Lower leg skin (tissue), 4 donors: ENCODE measurements around the gene KBTBD4. TPM values are rescaled to one million over a fixed set of nuclear protein-coding genes. Genes with fewer than 3 reads are reported as not detected.
"Not testable (repeated sequence)": the region's sequence is repeated elsewhere in the genome, so short reads cannot be mapped to it uniquely, and the experiment has no call there.

Experiments
- DNase-seq, 2 donors: peaks; one replicate each; pipeline ENCODE4 v3.0.0-alpha.2; 2019; ENCODE audit warnings: low spot score in 2 of 2
- H3K4me3 ChIP-seq: fragments of 200-600 bp; sonication (generic); 2 replicates; pipeline ENCODE4 v1.5.1; 2017; ENCODE audit warnings: mild to moderate bottlenecking, low read depth; ENCODE audit not compliant: poor library complexity, severe bottlenecking
- POLR2A ChIP-seq, 2 donors: fragments of 450-650 bp; IDR thresholded peaks; one replicate each; pipeline ENCODE4 v1.6.1; 2016 to 2017; ENCODE audit warnings: antibody characterized with exemption in 2 of 2, mild to moderate bottlenecking in 1 of 2, moderate library complexity in 1 of 2
- WGBS, 2 donors: methylation state at CpG; one replicate each; pipeline ENCODE4 v1.1.5; 2018; 5-methylcytosine and 5-hydroxymethylcytosine counted together
- intact Hi-C: fragments of 100-400 bp; cut with DNase I; formaldehyde crosslinking; loops from one replicate; pipeline ENCODE4 v1.15.0; 2023; ENCODE audit warnings: low total_unique reads
- total RNA-seq, 4 donors: library from RNA; depleted of rRNA; stranded (reverse); fragments of >200 nt; gene quantifications; one replicate each; pipeline ENCODE4 v1.1.0, GENCODE V29; 2016
- TF ChIP-seq, protein P1 (sequence below), 3 donors: fragments of 450-650 bp; IDR thresholded peaks; one replicate each; pipeline ENCODE4 v1.5.1; 2016; ENCODE audit warnings: antibody characterized with exemption in 3 of 3, mild to moderate bottlenecking in 3 of 3, moderate library complexity in 2 of 3

KBTBD4 gene
- total RNA-seq, 4 donors from 2014 or later = 19.4 to 28.6 (median 24.9) TPM

DNA sequence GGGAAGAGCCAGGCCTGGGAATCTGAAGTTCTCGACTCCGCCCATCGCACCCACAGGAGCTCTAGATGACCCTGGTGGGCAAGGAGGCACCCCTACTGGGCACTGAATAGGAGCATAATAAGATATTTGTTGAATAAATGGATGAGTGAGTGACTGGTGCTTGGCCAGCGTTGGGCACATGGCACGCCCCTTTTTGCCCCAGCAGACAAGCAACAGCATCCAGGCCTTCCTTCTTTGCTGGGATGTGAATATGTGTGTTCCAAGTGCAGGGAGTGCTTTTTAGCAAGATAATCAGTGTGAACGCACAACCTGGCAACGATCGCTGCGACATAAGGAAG, 25.4 kb downstream of the KBTBD4 start:
- H3K4me3 ChIP-seq = peak overlapping the region; percentile 10
- TF ChIP-seq, protein P1, sequence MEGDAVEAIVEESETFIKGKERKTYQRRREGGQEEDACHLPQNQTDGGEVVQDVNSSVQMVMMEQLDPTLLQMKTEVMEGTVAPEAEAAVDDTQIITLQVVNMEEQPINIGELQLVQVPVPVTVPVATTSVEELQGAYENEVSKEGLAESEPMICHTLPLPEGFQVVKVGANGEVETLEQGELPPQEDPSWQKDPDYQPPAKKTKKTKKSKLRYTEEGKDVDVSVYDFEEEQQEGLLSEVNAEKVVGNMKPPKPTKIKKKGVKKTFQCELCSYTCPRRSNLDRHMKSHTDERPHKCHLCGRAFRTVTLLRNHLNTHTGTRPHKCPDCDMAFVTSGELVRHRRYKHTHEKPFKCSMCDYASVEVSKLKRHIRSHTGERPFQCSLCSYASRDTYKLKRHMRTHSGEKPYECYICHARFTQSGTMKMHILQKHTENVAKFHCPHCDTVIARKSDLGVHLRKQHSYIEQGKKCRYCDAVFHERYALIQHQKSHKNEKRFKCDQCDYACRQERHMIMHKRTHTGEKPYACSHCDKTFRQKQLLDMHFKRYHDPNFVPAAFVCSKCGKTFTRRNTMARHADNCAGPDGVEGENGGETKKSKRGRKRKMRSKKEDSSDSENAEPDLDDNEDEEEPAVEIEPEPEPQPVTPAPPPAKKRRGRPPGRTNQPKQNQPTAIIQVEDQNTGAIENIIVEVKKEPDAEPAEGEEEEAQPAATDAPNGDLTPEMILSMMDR (IDR thresholded peaks at IDR 0.05) = no peak
- TF ChIP-seq POLR2A (IDR thresholded peaks at IDR 0.05) = no peak
- intact Hi-C loops = no loop called here
- 7 to 8% methylated on average over 9 of the region's 9 CpGs for WGBS, 2 donors
- DNase-seq = no peak

DNA sequence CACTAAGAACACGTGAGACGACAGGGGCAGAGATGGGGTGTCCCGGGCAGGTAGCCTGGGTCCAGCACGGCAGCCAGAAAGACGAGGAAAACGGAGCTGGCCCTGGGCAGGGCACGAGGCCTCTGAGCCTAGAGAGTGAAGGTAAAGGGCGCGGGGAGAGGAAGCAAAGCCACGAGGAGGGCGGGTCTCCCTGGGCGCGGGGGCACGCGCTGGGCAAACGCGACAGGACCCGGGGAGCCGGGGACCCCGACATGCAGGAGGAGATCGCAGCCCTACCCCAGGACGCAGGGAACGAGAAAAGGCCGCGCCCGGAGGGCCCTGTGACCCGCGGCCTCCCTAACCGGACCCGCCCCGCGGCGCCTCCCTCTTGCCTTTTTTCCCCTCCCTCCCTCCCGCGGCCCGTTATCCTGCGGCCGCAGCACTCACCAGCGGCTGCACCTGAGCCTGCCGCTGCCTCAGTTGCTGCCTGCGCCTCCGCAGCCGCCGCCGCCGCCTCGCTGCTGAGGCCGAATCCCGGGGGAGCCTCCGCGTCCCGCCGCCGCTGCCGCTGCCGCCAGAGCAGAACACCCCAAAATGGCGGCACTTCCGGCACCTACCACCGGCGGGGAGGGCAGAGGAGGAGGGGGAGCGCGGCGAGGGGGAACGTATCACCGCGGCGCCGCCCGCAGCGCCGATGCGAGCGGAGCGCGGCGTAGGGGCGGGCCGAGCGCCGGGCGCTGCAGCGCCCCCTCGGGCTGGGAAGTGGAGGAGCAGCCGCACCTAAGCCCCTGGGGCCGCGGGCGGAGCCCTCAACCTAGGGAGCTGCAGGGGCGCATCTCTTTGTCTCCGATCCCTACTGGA, 26.0 kb downstream of the KBTBD4 start, which contains the start of gene CELF1:
CELF1 (minus strand) TSS at position 567 of the 840 bp plus-strand sequence. CDS start 53,609 bp downstream, outside the sequence.
- DNase-seq = peak; percentile 86 to 98
- 1% methylated on average over 39 to 76 of the region's 89 CpGs for WGBS, 2 donors
- peak within 1 kb of the TSS; percentile 72 for H3K4me3 ChIP-seq
- intact Hi-C loops = no loop called here
- TF ChIP-seq POLR2A (IDR thresholded peaks at IDR 0.05) = no peak
- TF ChIP-seq, protein P1 (IDR thresholded peaks at IDR 0.05) = peak in 1 of 3 donors; percentile 50

DNA sequence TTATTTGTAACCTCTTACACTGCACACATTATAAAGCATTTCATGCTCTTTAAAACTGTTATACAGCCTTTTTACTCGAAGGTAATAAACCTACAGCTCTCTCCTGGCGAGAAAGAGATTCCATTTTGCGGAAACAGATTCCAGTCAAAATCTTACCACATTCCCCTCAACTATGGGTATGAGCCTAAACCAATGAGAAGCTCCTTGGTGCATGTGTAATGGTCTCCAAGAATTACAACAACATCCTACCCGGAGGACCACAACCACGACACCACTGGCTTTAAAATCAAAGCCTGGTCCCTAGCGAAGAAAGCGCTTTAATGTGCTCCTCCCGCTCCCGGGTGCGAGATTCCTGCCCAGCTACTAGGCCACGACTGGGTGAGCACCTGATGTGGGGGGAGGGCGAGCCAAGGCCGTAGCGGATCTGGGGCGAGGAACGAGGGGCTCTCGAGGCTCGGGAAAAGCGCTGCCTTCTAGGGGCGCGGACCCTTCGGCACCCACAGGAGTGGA, 26.7 kb downstream of the KBTBD4 start:
- no peak for DNase-seq
- TF ChIP-seq, protein P1 (IDR thresholded peaks at IDR 0.05) = no peak
- TF ChIP-seq POLR2A (IDR thresholded peaks at IDR 0.05) = no peak
- WGBS, 2 donors = 1 to 2% methylated on average over 22 of the region's 22 CpGs
- intact Hi-C loops = no loop called here
- peak overlapping the region; percentile 72 for H3K4me3 ChIP-seq

DNA sequence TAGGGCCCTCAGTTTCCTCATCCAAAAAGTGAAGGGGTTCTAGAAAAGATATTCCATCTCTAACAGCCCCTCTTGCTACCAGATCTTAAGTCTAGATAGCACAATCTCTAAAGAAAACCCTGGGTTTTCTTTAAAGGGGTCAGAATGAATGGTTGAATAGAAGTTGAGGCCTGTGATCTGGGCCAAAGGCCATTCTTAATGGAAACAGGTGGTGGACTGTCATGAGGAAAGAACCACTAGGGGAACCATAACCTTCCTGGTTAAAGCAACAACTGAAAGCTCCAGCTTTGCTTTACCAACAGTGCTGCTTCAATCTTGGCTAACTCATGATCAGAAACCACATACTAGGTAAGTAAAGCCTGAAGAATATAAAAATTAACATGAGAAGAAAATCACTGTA, 27.7 kb downstream of the KBTBD4 start:
- intact Hi-C loops = no loop called here
- TF ChIP-seq, protein P1 (IDR thresholded peaks at IDR 0.05) = no peak
- TF ChIP-seq POLR2A (IDR thresholded peaks at IDR 0.05) = no peak
- H3K4me3 ChIP-seq = no peak overlapping the region

DNA sequence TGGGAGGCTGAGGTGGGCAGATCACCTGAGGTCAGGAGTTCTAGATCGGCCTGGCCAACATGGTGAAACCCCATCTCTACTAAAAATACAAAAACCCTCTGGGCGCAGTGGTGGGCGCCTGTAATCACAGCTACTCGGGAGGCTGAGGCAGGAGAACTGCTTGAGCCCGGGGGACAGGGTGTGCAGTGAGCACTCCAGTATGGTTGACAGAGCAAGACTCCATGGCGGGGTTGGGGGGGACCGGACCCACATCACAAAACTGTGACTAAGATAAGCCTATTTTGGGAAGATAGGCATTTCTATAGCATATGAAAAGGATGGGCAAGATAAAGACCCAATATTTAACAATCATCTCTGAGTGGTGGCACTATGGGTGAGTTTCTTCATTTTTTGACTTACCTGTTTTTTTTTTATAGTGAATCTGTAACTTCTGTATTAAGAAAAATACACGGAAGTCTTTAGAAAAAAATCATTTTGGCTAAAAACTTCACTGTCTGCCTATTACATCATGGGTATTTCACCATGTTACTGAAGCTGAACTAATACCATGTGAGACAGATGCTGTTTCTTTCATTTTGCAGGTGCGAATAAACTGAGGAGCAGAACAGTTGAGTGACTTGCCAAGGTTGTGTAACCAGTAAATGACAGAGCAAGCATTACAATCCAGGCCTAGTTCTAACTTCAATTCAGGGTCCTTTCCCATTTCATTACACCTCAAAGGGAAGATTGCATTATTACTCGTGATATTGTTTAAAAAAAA, 28.3 kb downstream of the KBTBD4 start:
- intact Hi-C loops = no loop called here
- no peak for DNase-seq
- 81 to 82% methylated on average over 10 of the region's 10 CpGs for WGBS, 2 donors
- no peak for TF ChIP-seq POLR2A (IDR thresholded peaks at IDR 0.05)
- TF ChIP-seq, protein P1 (IDR thresholded peaks at IDR 0.05) = no peak
- no peak overlapping the region for H3K4me3 ChIP-seq

More for the DNA sequence above, 27.7 kb downstream of the KBTBD4 start:
- no peak for DNase-seq

DNA sequence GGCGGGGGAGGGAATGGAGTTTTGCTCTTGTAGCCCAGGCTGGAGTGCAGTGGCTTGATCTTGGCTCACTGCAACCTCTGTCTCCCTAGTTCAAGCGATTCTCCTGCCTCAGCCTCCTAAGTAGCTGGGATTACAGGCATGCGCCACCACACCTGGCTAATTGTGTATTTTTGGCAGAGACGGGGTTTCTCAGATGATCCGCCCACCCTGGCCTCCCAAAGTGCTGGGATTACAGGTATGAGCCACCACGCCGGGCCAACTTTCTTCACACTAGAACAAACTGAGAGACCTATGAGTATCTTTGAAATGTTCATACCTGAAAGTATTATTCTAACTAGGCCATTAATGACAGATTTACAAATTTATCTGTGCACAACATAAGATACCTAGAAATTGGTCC, 32.5 kb downstream of the KBTBD4 start:
- intact Hi-C loops, H3K4me3 ChIP-seq: not testable (repeated sequence)
- peak in 1 of 2 donors; percentile 63 for DNase-seq
- WGBS, 2 donors = 95% methylated on average over 7 of the region's 7 CpGs
